Suprapubic skin (tissue), 4 donors: Measurements from ENCODE around the gene TCF21. TPM values are rescaled to one million over a fixed set of nuclear protein-coding genes. Genes with fewer than 3 reads are reported as not detected.

Experiments
- DNase-seq, 2 donors: peaks; one replicate each; pipeline ENCODE4 v3.0.0-alpha.2; 2019; ENCODE audit warnings: low spot score in 2 of 2
- H3K27ac ChIP-seq: fragments of 200-600 bp; sonication (generic); one replicate; pipeline ENCODE4 v1.5.1; 2019
- H3K27me3 ChIP-seq: fragments of 200-600 bp; sonication (generic); one replicate; pipeline ENCODE4 v1.5.1; 2019
- H3K36me3 ChIP-seq: fragments of 200-600 bp; sonication (generic); one replicate; pipeline ENCODE4 v1.5.1; 2019
- H3K4me1 ChIP-seq: fragments of 200-600 bp; sonication (generic); one replicate; pipeline ENCODE4 v1.5.1; 2019
- H3K4me3 ChIP-seq: fragments of 200-600 bp; sonication (generic); one replicate; pipeline ENCODE4 v1.5.1; 2019; ENCODE audit warnings: mild to moderate bottlenecking
- H3K9me3 ChIP-seq: fragments of 200-600 bp; sonication (generic); one replicate; pipeline ENCODE4 v1.5.1; 2019
- CTCF ChIP-seq, 2 donors: fragments of 200-600 bp in 1 of 2; fragments of 450-650 bp in 1 of 2; sonication (generic) in 1 of 2; IDR thresholded peaks; one replicate each; pipeline ENCODE4 v1.5.1; 2016 to 2019; ENCODE audit warnings: antibody characterized with exemption in 2 of 2, mild to moderate bottlenecking in 1 of 2, moderate library complexity in 1 of 2
- EP300 ChIP-seq: sonication (generic); formaldehyde crosslinking; IDR thresholded peaks from one replicate; pipeline ENCODE4 v1.6.1; 2017; ENCODE audit warnings: antibody characterized with exemption
- POLR2A ChIP-seq, 2 donors: fragments of 450-650 bp; IDR thresholded peaks; one replicate each; pipeline ENCODE4 v1.6.1; 2017; ENCODE audit warnings: antibody characterized with exemption in 2 of 2, mild to moderate bottlenecking in 2 of 2, moderate library complexity in 2 of 2
- POLR2AphosphoS5 ChIP-seq, 3 donors: sonication (generic); formaldehyde crosslinking; IDR thresholded peaks; one replicate each; pipeline ENCODE4 v1.6.1; 2017; ENCODE audit warnings: antibody characterized with exemption in 3 of 3
- WGBS: methylation state at CpG from one replicate; pipeline ENCODE4 v1.1.5; 2018; 5-methylcytosine and 5-hydroxymethylcytosine counted together
- total RNA-seq, 4 donors: library from RNA; depleted of rRNA; stranded (reverse); fragments of >200 nt; gene quantifications; one replicate each; pipeline ENCODE4 v1.1.0, GENCODE V29; 2016

Gene TCF21
- total RNA-seq, 4 donors from 2014 or later = not detected

GRCh38 chr6:133892813-133893691 is 4.1 kb downstream of the TCF21 start:
- Histone ChIP-seq H3K4me1 (peaks cover 38% of the 10 kb centered on the region), H3K27ac (no peak overlapping the region), H3K4me3 (no peak overlapping the region), H3K27me3 (peaks cover 97% of the 10 kb centered on the region), H3K9me3 (no peaks in the 10 kb centered on the region), H3K36me3 (no peaks in the 10 kb centered on the region)
- TF ChIP-seq POLR2A (IDR thresholded peaks at IDR 0.05) (no peak), POLR2AphosphoS5 (IDR thresholded peaks at IDR 0.05) (no peak), EP300 (no peak), CTCF (IDR thresholded peaks at IDR 0.05) (no peak)
- 15% methylated on average over 41 of the region's 41 CpGs for WGBS
- DNase-seq = no peak

GRCh38 chr6:133893946-133894345 is 5.0 kb downstream of the TCF21 start:
- no peak overlapping the region for H3K4me3 ChIP-seq
- 33% methylated on average over 4 of the region's 4 CpGs for WGBS
- TF ChIP-seq CTCF (IDR thresholded peaks at IDR 0.05) = no peak
- TF ChIP-seq EP300 = no peak
- no peak for TF ChIP-seq POLR2A (IDR thresholded peaks at IDR 0.05)
- no peak for TF ChIP-seq POLR2AphosphoS5 (IDR thresholded peaks at IDR 0.05)
- H3K27me3 ChIP-seq = peaks cover 95% of the 10 kb centered on the region
- no peak for DNase-seq
- no peaks in the 10 kb centered on the region for H3K36me3 ChIP-seq
- H3K4me1 ChIP-seq = peaks cover 38% of the 10 kb centered on the region
- H3K27ac ChIP-seq = no peak overlapping the region
- no peaks in the 10 kb centered on the region for H3K9me3 ChIP-seq

GRCh38 chr6:133894369-133894768 is 5.5 kb downstream of the TCF21 start:
- peaks cover 38% of the 10 kb centered on the region for H3K4me1 ChIP-seq
- 39% methylated on average over 2 of the region's 2 CpGs for WGBS
- TF ChIP-seq POLR2AphosphoS5 (IDR thresholded peaks at IDR 0.05) (no peak), CTCF (IDR thresholded peaks at IDR 0.05) (no peak), EP300 (no peak), POLR2A (IDR thresholded peaks at IDR 0.05) (no peak)
- H3K36me3 ChIP-seq = no peaks in the 10 kb centered on the region
- no peak for DNase-seq
- no peak overlapping the region for H3K4me3 ChIP-seq
- no peak overlapping the region for H3K27ac ChIP-seq
- H3K9me3 ChIP-seq = no peaks in the 10 kb centered on the region
- peaks cover 90% of the 10 kb centered on the region for H3K27me3 ChIP-seq

- TF ChIP-seq POLR2A (IDR thresholded peaks at IDR 0.05) (no peak), POLR2AphosphoS5 (IDR thresholded peaks at IDR 0.05) (no peak), EP300 (no peak), CTCF (IDR thresholded peaks at IDR 0.05) (no peak)
- H3K27ac ChIP-seq = no peak overlapping the region
- H3K36me3 ChIP-seq = no peaks in the 10 kb centered on the region
- 15% methylated on average over 5 of the region's 5 CpGs for WGBS
- H3K4me1 ChIP-seq = peaks cover 34% of the 10 kb centered on the region
- H3K27me3 ChIP-seq = peaks cover 89% of the 10 kb centered on the region
- no peaks in the 10 kb centered on the region for H3K9me3 ChIP-seq
- DNase-seq = no peak
- H3K4me3 ChIP-seq = no peak overlapping the region
Measured at GRCh38 chr6:133894795-133895358, 6.0 kb downstream of the TCF21 start.

GRCh38 chr6:133895573-133896343 is 6.8 kb downstream of the TCF21 start:
- peaks cover 27% of the 10 kb centered on the region for H3K4me1 ChIP-seq
- peaks cover 81% of the 10 kb centered on the region for H3K27me3 ChIP-seq
- peak overlapping the region; percentile 23 for H3K4me3 ChIP-seq
- no peak for DNase-seq
- no peak for TF ChIP-seq EP300
- no peak for TF ChIP-seq POLR2A (IDR thresholded peaks at IDR 0.05)
- TF ChIP-seq POLR2AphosphoS5 (IDR thresholded peaks at IDR 0.05) = no peak
- TF ChIP-seq CTCF (IDR thresholded peaks at IDR 0.05) = no peak
- no peaks in the 10 kb centered on the region for H3K36me3 ChIP-seq
- no peak overlapping the region for H3K27ac ChIP-seq
- WGBS = 4% methylated on average over 14 of the region's 45 CpGs
- no peaks in the 10 kb centered on the region for H3K9me3 ChIP-seq
